ENCODE results near the gene CPLX1. TPM values are rescaled to one million over a fixed set of nuclear protein-coding genes. Genes with fewer than 3 reads are reported as not detected.

The CPLX1 gene
- polyA plus RNA-seq, 3 donors = not detected

- H2AFZ ChIP-seq (ENCODE audit: insufficient read depth, low read depth, low read length, poor library complexity, severe bottlenecking) = no peak overlapping the region
- H3K4me1 Mint-ChIP-seq = no peaks in the 10 kb centered on the region
- no peak for DNase-seq
- H3K27me3 Mint-ChIP-seq (ENCODE audit: low read depth in 3 of 3) = peaks cover 42 to 71% (median 48%) of the 10 kb centered on the region in 3 donors
- H3K36me3 Mint-ChIP-seq = no peaks in the 10 kb centered on the region
- no peaks in the 10 kb centered on the region for H4K20me1 ChIP-seq (ENCODE audit: insufficient read depth, low read length)
- peaks cover 4 to 7% of the 10 kb centered on the region in 2 donors for H3K9me3 ChIP-seq (replicated peaks in 1 of 2; ENCODE audit: control insufficient read depth in 1 of 2, insufficient read depth in 1 of 2, low read length in 2 of 2)
- no peak overlapping the region for H3K4me3 ChIP-seq (replicated peaks in 1 of 3; ENCODE audit: low read depth in 2 of 3, low read length in 3 of 3)
- WGBS (ENCODE audit: insufficient coverage) = 84% methylated on average over 17 of the region's 20 CpGs
- H3K9me3 Mint-ChIP-seq = peaks cover 0 to 5% (median 0%) of the 10 kb centered on the region in 7 donors
- no peak overlapping the region for H3K4me3 Mint-ChIP-seq
- H3K27me3 ChIP-seq (ENCODE audit: control insufficient read depth in 2 of 2, insufficient read depth in 2 of 2, low read length in 2 of 2) = peaks cover 9 to 42% of the 10 kb centered on the region in 2 donors
- no peak for TF ChIP-seq CTCF (IDR thresholded peaks at IDR 0.05)
- H3K27ac Mint-ChIP-seq = peak overlapping the region in 1 of 7 donors; percentile 18
- no peaks in the 10 kb centered on the region for H3K4me1 ChIP-seq (ENCODE audit: control insufficient read depth in 1 of 2, insufficient read depth in 2 of 2, low read length in 2 of 2)
- H3K27ac ChIP-seq (ENCODE audit: low read depth in 1 of 2, low read length in 2 of 2) = no peak overlapping the region
- H3K36me3 ChIP-seq (replicated peaks in 1 of 2; ENCODE audit: control insufficient read depth in 1 of 2, insufficient read depth in 2 of 2, low read length in 2 of 2) = no peaks in the 10 kb centered on the region
- intact Hi-C loops (cut with micrococcal nuclease) = no loop called here
- H3K4me2 ChIP-seq (replicated peaks; ENCODE audit: extremely low read depth, low read length, poor library complexity, severe bottlenecking) = no peak overlapping the region
- no peak overlapping the region for H3K9ac ChIP-seq (ENCODE audit: insufficient read depth, low read length, poor library complexity, severe bottlenecking)
- no peaks in the 10 kb centered on the region for H3K79me2 ChIP-seq (ENCODE audit: insufficient read depth, low read length)
These were observed 6.3 kb downstream of the CPLX1 start for GRCh38 chr4:819401-820229.

- Histone ChIP-seq H2AFZ (ENCODE audit: insufficient read depth, low read depth, low read length, poor library complexity, severe bottlenecking) (no peak overlapping the region), H3K4me2 (replicated peaks; ENCODE audit: extremely low read depth, low read length, poor library complexity, severe bottlenecking) (no peak overlapping the region), H3K27ac (ENCODE audit: low read depth in 1 of 2, low read length in 2 of 2) (no peak overlapping the region), H3K4me1 (ENCODE audit: control insufficient read depth in 1 of 2, insufficient read depth in 2 of 2, low read length in 2 of 2) (no peaks in the 10 kb centered on the region), H4K20me1 (ENCODE audit: insufficient read depth, low read length) (no peaks in the 10 kb centered on the region), H3K79me2 (ENCODE audit: insufficient read depth, low read length) (no peaks in the 10 kb centered on the region), H3K9ac (ENCODE audit: insufficient read depth, low read length, poor library complexity, severe bottlenecking) (no peak overlapping the region), H3K27me3 (ENCODE audit: control insufficient read depth in 2 of 2, insufficient read depth in 2 of 2, low read length in 2 of 2) (peaks cover 0 to 32% of the 10 kb centered on the region in 2 donors), H3K4me3 (replicated peaks in 1 of 3; ENCODE audit: low read depth in 2 of 3, low read length in 3 of 3) (no peak overlapping the region), H3K9me3 (replicated peaks in 1 of 2; ENCODE audit: control insufficient read depth in 1 of 2, insufficient read depth in 1 of 2, low read length in 2 of 2) (peaks cover 0 to 4% of the 10 kb centered on the region in 2 donors), H3K36me3 (replicated peaks in 1 of 2; ENCODE audit: control insufficient read depth in 1 of 2, insufficient read depth in 2 of 2, low read length in 2 of 2) (no peaks in the 10 kb centered on the region)
- no peaks in the 10 kb centered on the region for H3K4me1 Mint-ChIP-seq
- H3K27me3 Mint-ChIP-seq (ENCODE audit: low read depth in 3 of 3) = peaks cover 42 to 71% (median 48%) of the 10 kb centered on the region in 3 donors
- DNase-seq = peak in 1 of 3 donors; percentile 3
- H3K27ac Mint-ChIP-seq = no peak overlapping the region
- H3K9me3 Mint-ChIP-seq = peaks cover 0 to 5% (median 0%) of the 10 kb centered on the region in 7 donors
- H3K4me3 Mint-ChIP-seq = no peak overlapping the region
- intact Hi-C loops (cut with micrococcal nuclease) = no loop called here
- H3K36me3 Mint-ChIP-seq = no peaks in the 10 kb centered on the region
- WGBS (ENCODE audit: insufficient coverage) = 89% methylated on average over 40 of the region's 42 CpGs
- no peak for TF ChIP-seq CTCF (IDR thresholded peaks at IDR 0.05)
These were observed 7.6 kb downstream of the CPLX1 start for GRCh38 chr4:818106-818921.
